Measurements from ENCODE around the gene TIGIT.

DNA sequence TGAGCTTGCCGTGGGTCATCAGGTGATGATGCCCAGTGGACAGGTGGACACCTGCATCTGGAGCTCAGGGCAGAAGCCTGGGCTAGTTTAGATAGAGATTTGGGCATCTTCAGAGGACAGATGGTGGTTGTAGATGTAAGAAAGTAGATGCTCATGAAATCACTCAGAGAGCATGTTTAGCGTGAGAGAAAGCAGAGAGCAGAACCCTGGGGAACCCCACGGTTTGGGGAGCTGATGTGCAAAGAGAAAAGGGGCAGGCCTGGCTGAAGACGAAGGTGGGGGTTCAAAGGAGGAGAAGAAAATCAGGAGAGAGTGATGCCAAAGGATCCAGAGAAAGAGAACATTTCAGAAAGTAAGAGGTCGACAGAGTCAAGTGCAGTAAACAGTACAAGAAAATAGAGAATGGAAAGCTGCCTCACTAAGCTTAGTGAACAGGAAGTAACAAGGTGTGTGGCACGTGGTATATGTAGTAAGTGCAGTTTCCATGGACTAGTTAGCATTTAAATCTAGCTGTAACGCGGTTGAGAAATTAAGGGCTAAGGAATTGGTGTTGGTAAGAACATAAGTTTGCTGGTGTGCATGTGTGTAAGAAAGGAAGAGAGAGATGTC, 13.5 kb downstream of the TIGIT start:
- TF ChIP-seq, protein P1, sequence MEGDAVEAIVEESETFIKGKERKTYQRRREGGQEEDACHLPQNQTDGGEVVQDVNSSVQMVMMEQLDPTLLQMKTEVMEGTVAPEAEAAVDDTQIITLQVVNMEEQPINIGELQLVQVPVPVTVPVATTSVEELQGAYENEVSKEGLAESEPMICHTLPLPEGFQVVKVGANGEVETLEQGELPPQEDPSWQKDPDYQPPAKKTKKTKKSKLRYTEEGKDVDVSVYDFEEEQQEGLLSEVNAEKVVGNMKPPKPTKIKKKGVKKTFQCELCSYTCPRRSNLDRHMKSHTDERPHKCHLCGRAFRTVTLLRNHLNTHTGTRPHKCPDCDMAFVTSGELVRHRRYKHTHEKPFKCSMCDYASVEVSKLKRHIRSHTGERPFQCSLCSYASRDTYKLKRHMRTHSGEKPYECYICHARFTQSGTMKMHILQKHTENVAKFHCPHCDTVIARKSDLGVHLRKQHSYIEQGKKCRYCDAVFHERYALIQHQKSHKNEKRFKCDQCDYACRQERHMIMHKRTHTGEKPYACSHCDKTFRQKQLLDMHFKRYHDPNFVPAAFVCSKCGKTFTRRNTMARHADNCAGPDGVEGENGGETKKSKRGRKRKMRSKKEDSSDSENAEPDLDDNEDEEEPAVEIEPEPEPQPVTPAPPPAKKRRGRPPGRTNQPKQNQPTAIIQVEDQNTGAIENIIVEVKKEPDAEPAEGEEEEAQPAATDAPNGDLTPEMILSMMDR (conservative IDR thresholded peaks at IDR 0.05; ENCODE audit: low read depth, low read length), result no peak
- TF ChIP-seq EZH2 (IDR thresholded peaks at IDR 0.05; ENCODE audit: borderline replicate concordance, low read depth, low read length, poor library complexity, severe bottlenecking), result no peak

Data from A673 (cell line).